Measurements from ENCODE around the gene AFDN. TPM values are rescaled to one million over a fixed set of nuclear protein-coding genes. Genes with fewer than 3 reads are reported as not detected.

AFDN gene
- polyA plus RNA-seq, 1 of the 3 experiments (the other 2 are of a cell fraction): 25.1 TPM

DNA sequence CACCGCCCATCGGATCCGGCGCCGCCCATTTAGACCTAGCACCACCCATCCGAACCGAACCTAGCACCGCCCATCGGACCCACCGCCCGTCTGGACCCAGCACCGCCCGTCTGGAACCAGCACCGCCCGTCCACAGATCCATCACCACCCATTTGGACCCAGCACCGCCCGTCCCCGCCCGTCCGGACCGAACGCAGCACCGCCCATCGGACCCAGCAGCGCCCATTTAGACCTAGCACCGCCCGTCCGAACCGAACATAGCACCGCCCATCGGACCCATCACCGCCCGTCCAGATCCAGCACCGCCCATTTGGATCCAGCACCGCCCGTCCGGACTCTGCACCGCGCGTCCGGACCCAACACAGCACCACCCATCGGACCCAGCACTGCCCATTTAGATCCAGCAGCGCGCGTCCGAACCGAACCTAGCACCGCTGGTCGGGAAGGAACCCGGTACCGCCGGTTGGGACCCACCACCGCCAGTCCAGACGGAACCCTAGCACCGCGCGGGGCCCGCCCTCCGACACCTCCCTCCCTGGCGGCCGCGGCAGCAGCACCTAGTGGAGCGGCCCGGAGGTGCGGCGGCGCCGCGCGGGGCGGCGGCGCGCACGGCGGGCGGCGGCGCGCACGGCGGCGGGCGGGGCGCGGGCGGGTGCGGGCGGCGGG lies 348 bp upstream of the AFDN start:
- H2AFZ ChIP-seq (ENCODE audit: low read depth): peak overlapping the region; percentile 96
- H3K9me2 ChIP-seq: no peaks in the 10 kb centered on the region
- peaks cover 37% of the 10 kb centered on the region for H4K20me1 ChIP-seq (ENCODE audit: insufficient read depth)
- peak overlapping the region; percentile 98 for H3K4me2 ChIP-seq
- CTCF ChIA-PET: no interaction called here
- peaks cover 9 to 20% of the 10 kb centered on the region in 2 experiments; a peak in 3 of 4 replicates for H3K4me1 ChIP-seq (ENCODE audit: control insufficient read depth in 1 of 2, insufficient read depth in 2 of 2, low read depth in 1 of 2, low read length in 1 of 2)
- H3K4me3 ChIP-seq (ENCODE audit: low read depth in 2 of 2, low read length in 1 of 2): peak overlapping the region; percentile 66 to 94
- no peaks in the 10 kb centered on the region for H3K36me3 ChIP-seq (replicated peaks in 1 of 2; ENCODE audit: control insufficient read depth in 1 of 2, insufficient read depth in 2 of 2, low read length in 1 of 2)
- TF ChIP-seq NFIC (IDR thresholded peaks at IDR 0.05; ENCODE audit: borderline replicate concordance) (no peak), TAF1 (IDR thresholded peaks at IDR 0.05; ENCODE audit: borderline replicate concordance, low read depth, low read length) (no peak), SMC3 (IDR thresholded peaks at IDR 0.05; ENCODE audit: low read depth, low read length) (0 out of 2 replicates have a peak, but pooled peaks have one; percentile 2), RAD21 (IDR thresholded peaks at IDR 0.05; ENCODE audit: low read length) (peak; percentile 30; the same call in 1 of the 2 replicates), POLR2AphosphoS5 (IDR thresholded peaks at IDR 0.05; ENCODE audit: low read depth, low read length) (no peak)
- TF ChIP-seq, protein P1, sequence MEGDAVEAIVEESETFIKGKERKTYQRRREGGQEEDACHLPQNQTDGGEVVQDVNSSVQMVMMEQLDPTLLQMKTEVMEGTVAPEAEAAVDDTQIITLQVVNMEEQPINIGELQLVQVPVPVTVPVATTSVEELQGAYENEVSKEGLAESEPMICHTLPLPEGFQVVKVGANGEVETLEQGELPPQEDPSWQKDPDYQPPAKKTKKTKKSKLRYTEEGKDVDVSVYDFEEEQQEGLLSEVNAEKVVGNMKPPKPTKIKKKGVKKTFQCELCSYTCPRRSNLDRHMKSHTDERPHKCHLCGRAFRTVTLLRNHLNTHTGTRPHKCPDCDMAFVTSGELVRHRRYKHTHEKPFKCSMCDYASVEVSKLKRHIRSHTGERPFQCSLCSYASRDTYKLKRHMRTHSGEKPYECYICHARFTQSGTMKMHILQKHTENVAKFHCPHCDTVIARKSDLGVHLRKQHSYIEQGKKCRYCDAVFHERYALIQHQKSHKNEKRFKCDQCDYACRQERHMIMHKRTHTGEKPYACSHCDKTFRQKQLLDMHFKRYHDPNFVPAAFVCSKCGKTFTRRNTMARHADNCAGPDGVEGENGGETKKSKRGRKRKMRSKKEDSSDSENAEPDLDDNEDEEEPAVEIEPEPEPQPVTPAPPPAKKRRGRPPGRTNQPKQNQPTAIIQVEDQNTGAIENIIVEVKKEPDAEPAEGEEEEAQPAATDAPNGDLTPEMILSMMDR (IDR thresholded peaks at IDR 0.05): peak; percentile 39
- TF ChIP-seq, protein P2, sequence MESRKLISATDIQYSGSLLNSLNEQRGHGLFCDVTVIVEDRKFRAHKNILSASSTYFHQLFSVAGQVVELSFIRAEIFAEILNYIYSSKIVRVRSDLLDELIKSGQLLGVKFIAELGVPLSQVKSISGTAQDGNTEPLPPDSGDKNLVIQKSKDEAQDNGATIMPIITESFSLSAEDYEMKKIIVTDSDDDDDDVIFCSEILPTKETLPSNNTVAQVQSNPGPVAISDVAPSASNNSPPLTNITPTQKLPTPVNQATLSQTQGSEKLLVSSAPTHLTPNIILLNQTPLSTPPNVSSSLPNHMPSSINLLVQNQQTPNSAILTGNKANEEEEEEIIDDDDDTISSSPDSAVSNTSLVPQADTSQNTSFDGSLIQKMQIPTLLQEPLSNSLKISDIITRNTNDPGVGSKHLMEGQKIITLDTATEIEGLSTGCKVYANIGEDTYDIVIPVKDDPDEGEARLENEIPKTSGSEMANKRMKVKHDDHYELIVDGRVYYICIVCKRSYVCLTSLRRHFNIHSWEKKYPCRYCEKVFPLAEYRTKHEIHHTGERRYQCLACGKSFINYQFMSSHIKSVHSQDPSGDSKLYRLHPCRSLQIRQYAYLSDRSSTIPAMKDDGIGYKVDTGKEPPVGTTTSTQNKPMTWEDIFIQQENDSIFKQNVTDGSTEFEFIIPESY (IDR thresholded peaks at IDR 0.05; ENCODE audit: borderline replicate concordance, low read depth): no peak
- no peaks in the 10 kb centered on the region for H3K9me3 ChIP-seq
- H3K9ac ChIP-seq: peak overlapping the region; percentile 74
- POLR2A ChIA-PET: no interaction called here
- DNase-seq: peak; percentile 95
- WGBS (ENCODE audit: low lambda C conversion rate): under 1% methylated on average over 20 of the region's 90 CpGs
- no peaks in the 10 kb centered on the region for H3K27me3 ChIP-seq (ENCODE audit: insufficient read depth)
- H3K27ac ChIP-seq (ENCODE audit: low read depth in 2 of 2, low read length in 1 of 2): peak overlapping the region in 1 of 2 experiments; percentile 18; a peak in 1 of 4 replicates
- peaks cover 39% of the 10 kb centered on the region for H3K79me2 ChIP-seq (ENCODE audit: insufficient read depth)
- H3F3A ChIP-seq (replicated peaks; ENCODE audit: insufficient read depth): peaks cover 13% of the 10 kb centered on the region

DNA sequence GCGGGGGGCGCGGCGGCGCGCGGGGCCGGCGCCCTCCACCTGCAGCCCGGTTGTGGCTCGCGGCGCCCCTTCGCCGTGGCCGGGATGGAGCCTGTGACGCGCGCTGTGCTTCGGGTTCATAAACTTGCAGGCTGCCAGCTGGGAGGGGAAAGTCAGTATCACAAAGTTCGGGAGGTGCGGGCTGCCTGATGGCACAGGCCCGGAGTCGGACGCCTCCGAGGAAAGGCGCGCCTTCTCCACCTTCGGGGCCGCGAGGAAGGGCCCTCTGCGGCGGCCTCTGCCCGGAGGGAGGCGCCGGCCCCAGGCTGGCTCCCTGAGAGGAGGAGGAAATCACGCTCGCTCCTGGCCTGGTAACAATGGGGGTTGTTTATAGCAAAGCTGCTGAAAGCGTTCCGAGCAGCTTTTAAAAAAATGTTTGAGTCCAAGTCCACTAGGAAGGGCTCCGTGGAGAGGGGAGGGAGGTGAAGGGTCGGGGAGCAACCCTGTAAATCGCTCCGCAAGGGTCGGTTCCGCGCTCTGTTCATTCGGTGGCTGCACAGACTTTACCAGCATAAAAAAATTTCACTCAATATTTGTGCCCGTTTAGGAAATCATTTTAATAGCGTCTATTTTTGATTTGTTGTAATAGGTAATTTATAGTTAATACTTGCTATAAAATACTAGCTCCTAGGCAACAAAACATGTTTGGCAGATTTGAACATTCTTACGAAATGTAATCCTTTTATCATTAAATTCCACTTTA lies 1.0 kb downstream of the AFDN start:
- peak overlapping the region; percentile 21 to 47; a peak in 3 of 4 replicates for H3K27ac ChIP-seq (ENCODE audit: low read depth in 2 of 2, low read length in 1 of 2)
- peak overlapping the region; percentile 66 to 78 for H3K4me3 ChIP-seq (ENCODE audit: low read depth in 2 of 2, low read length in 1 of 2)
- H3K9me2 ChIP-seq: no peaks in the 10 kb centered on the region
- no peaks in the 10 kb centered on the region for H3K9me3 ChIP-seq
- peaks cover 53% of the 10 kb centered on the region for H3K79me2 ChIP-seq (ENCODE audit: insufficient read depth)
- H3K27me3 ChIP-seq (ENCODE audit: insufficient read depth): no peaks in the 10 kb centered on the region
- H3K9ac ChIP-seq: peak overlapping the region; percentile 69
- H3K36me3 ChIP-seq (replicated peaks in 1 of 2; ENCODE audit: control insufficient read depth in 1 of 2, insufficient read depth in 2 of 2, low read length in 1 of 2): no peaks in the 10 kb centered on the region
- peak overlapping the region; percentile 52; the same call in 1 of the 2 replicates for H2AFZ ChIP-seq (ENCODE audit: low read depth)
- ChIA-PET CTCF (interaction anchor here (0.6 to 1.2 kb wide), 3 partner anchors 9 to 16 kb away, joined by 3 to 4 read pairs (median 3); no protein-coding TSS in a partner anchor), POLR2A (no interaction called here)
- TF ChIP-seq, protein P3, sequence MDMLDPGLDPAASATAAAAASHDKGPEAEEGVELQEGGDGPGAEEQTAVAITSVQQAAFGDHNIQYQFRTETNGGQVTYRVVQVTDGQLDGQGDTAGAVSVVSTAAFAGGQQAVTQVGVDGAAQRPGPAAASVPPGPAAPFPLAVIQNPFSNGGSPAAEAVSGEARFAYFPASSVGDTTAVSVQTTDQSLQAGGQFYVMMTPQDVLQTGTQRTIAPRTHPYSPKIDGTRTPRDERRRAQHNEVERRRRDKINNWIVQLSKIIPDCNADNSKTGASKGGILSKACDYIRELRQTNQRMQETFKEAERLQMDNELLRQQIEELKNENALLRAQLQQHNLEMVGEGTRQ (IDR thresholded peaks at IDR 0.05; ENCODE audit: borderline replicate concordance, low read depth, low read length): no peak
- TF ChIP-seq, protein P1 (IDR thresholded peaks at IDR 0.05): peak; percentile 18
- TF ChIP-seq, protein P4, sequence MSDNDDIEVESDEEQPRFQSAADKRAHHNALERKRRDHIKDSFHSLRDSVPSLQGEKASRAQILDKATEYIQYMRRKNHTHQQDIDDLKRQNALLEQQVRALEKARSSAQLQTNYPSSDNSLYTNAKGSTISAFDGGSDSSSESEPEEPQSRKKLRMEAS (IDR thresholded peaks at IDR 0.05; ENCODE audit: low read depth): peak; percentile 17; the same call in 1 of the 2 replicates
- H3K4me2 ChIP-seq: peak overlapping the region; percentile 84
- H4K20me1 ChIP-seq (ENCODE audit: insufficient read depth): peaks cover 50% of the 10 kb centered on the region
- peaks cover 13% of the 10 kb centered on the region for H3F3A ChIP-seq (replicated peaks; ENCODE audit: insufficient read depth)
- peaks cover 9 to 22% of the 10 kb centered on the region in 2 experiments; a peak in 3 of 4 replicates for H3K4me1 ChIP-seq (ENCODE audit: control insufficient read depth in 1 of 2, insufficient read depth in 2 of 2, low read depth in 1 of 2, low read length in 1 of 2)
- DNase-seq: peak; percentile 74
- 14% methylated on average over 23 of the region's 51 CpGs for WGBS (ENCODE audit: low lambda C conversion rate)
